MM.1S (cell line): ENCODE results near the gene LAMTOR5.

Source experiments
- DNase-seq: peaks from one replicate; pipeline ENCODE4 v3.0.0-alpha.2; 2015
- H2AFZ ChIP-seq: fragments of 300-600 bp; sonication (generic); 2 replicates; pipeline ENCODE4 v1.6.0; 2016; ENCODE audit warnings: antibody characterized with exemption, low read length
- H3F3A ChIP-seq: fragments of 300-600 bp; sonication (generic); 2 replicates; pipeline ENCODE4 v1.6.1; 2016; ENCODE audit warnings: mild to moderate bottlenecking, antibody characterized with exemption, low read length, moderate library complexity, mixed read lengths; ENCODE audit not compliant: insufficient read depth
- H3K27ac ChIP-seq: fragments of 300-600 bp; sonication (generic); 2 replicates; pipeline ENCODE4 v1.5.1; 2016; ENCODE audit warnings: mild to moderate bottlenecking, low read length
- H3K27me3 ChIP-seq: fragments of 300-600 bp; sonication (generic); replicated peaks from 2 replicates; pipeline ENCODE4 v1.6.0; 2016; ENCODE audit warnings: low read length; ENCODE audit not compliant: insufficient read depth
- H3K36me3 ChIP-seq: fragments of 300-600 bp; sonication (generic); replicated peaks from 2 replicates; pipeline ENCODE4 v1.6.1; 2016; ENCODE audit warnings: mild to moderate bottlenecking, low read length, mixed read lengths; ENCODE audit not compliant: insufficient read depth
- H3K4me1 ChIP-seq: fragments of 300-600 bp; sonication (generic); 2 replicates; pipeline ENCODE4 v1.6.1; 2016; ENCODE audit warnings: low read length, mixed read lengths
- H3K4me2 ChIP-seq: fragments of 300-600 bp; sonication (generic); 2 replicates; pipeline ENCODE4 v1.6.0; 2016; ENCODE audit warnings: low read depth, low read length
- H3K4me3 ChIP-seq: fragments of 300-600 bp; sonication (generic); 2 replicates; pipeline ENCODE4 v1.5.1; 2016; ENCODE audit warnings: low read length, mixed read lengths
- H3K79me2 ChIP-seq: fragments of 300-600 bp; sonication (generic); 2 replicates; pipeline ENCODE4 v1.6.1; 2016; ENCODE audit warnings: mixed run types, low read length, mixed read lengths
- H3K9ac ChIP-seq: fragments of 300-600 bp; sonication (generic); 2 replicates; pipeline ENCODE4 v1.6.1; 2016; ENCODE audit warnings: low read length, mixed read lengths
- H3K9me2 ChIP-seq: fragments of 300-600 bp; sonication (generic); replicated peaks from 2 replicates; pipeline ENCODE4 v1.6.1; 2016; ENCODE audit warnings: mild to moderate bottlenecking, low read length, mixed read lengths; ENCODE audit not compliant: insufficient read depth
- H3K9me3 ChIP-seq: fragments of 300-600 bp; sonication (generic); replicated peaks from 2 replicates; pipeline ENCODE4 v1.6.1; 2016; ENCODE audit warnings: mild to moderate bottlenecking, low read length, mixed read lengths; ENCODE audit not compliant: insufficient read depth
- H4K20me1 ChIP-seq: fragments of 300-600 bp; sonication (generic); 2 replicates; pipeline ENCODE4 v1.6.1; 2016; ENCODE audit warnings: mild to moderate bottlenecking, low read length, moderate library complexity, mixed read lengths; ENCODE audit not compliant: insufficient read depth
- CTCF ChIP-seq: fragments of 300-600 bp; sonication (generic); IDR thresholded peaks from 2 replicates; pipeline ENCODE4 v1.5.1; 2016; ENCODE audit warnings: antibody characterized with exemption, low read length, mixed read lengths
- EZH2 ChIP-seq: fragments of 300-600 bp; sonication (generic); optimal IDR thresholded peaks from 2 replicates; pipeline ENCODE3; 2017; ENCODE audit warnings: low read depth, mild to moderate bottlenecking, antibody characterized with exemption, low read length, mixed read lengths
- EZH2phosphoT487 ChIP-seq: fragments of 300-600 bp; sonication (generic); IDR thresholded peaks from 2 replicates; pipeline ENCODE4 v1.6.1; 2018; ENCODE audit warnings: antibody characterized with exemption, low read length

The LAMTOR5 gene

DNA sequence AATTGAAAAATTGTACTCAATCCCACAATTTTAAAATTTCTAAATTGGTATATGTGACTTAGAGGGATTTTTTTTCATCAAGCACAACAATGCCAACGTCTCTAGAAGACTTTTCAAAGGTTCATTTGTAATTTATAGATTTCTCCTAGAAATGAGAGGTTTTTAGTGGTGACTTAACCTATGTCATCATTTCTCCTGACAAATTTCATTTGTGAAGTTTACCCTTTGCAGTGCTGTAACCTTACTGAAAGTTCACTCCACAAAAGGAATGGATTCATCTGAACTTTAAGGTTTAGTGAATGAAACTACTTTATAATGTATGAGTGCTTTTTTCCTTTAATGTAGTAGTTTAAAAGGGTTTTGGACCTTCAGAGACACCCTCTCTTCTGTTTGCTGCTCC, 52.2 kb downstream of the LAMTOR5 start:
- Histone ChIP-seq H3K4me2 (no peak overlapping the region), H3K36me3 (no peaks in the 10 kb centered on the region), H3K79me2 (peaks cover 42% of the 10 kb centered on the region), H3K27me3 (no peaks in the 10 kb centered on the region), H3K9ac (no peak overlapping the region), H3K4me3 (no peak overlapping the region), H3K27ac (no peak overlapping the region), H3K9me3 (no peaks in the 10 kb centered on the region), H3K9me2 (no peaks in the 10 kb centered on the region), H4K20me1 (no peaks in the 10 kb centered on the region), H3K4me1 (no peaks in the 10 kb centered on the region), H2AFZ (no peak overlapping the region), H3F3A (no peaks in the 10 kb centered on the region)
- TF ChIP-seq CTCF (no peak), EZH2phosphoT487 (no peak), EZH2 (no peak)
- no peak for DNase-seq
